Activated B cell treated with CpG ODN at 0.5 μM for 24 hours (primary cell): ENCODE results near the gene DIABLO. TPM values are rescaled to one million over a fixed set of nuclear protein-coding genes. Genes with fewer than 3 reads are reported as not detected.
A peak's percentile ranks its signal among the peaks of the same experiment; 100 is the strongest.
"Not testable (repeated sequence)": the region's sequence is repeated elsewhere in the genome, so short reads cannot be mapped to it uniquely, and the experiment has no call there.

ENCODE experiments used
- ATAC-seq: fragments of 200-7000 bp; cut with Tn5 transposase; one replicate; pipeline ENCODE4 v1.10.0; 2021; ENCODE audit warnings: low read depth, mild to moderate bottlenecking, moderate library complexity
- CTCF ChIA-PET: fragments of 350-600 bp; sonication (Branson Sonifier 250); formaldehyde crosslinking; loops from one replicate; lab custom pipeline; 2021; ENCODE audit warnings: antibody characterized with exemption; lab: Charles Lee
- POLR2A ChIA-PET: fragments of 350-600 bp; sonication (Branson Sonifier 250); formaldehyde crosslinking; loops from one replicate; lab custom pipeline; 2021; ENCODE audit warnings: antibody characterized with exemption; lab: Charles Lee
- DNase-seq: peaks from one replicate; pipeline ENCODE4 v3.0.0; 2022
- H3K27ac Mint-ChIP-seq: one replicate; pipeline ENCODE4 v1.8.0; 2020; ENCODE audit warnings: mixed read lengths
- H3K27me3 Mint-ChIP-seq: one replicate; pipeline ENCODE4 v1.8.0; 2021; ENCODE audit warnings: mixed read lengths
- H3K36me3 Mint-ChIP-seq: one replicate; pipeline ENCODE4 v1.8.0; 2021; ENCODE audit warnings: low read depth, mixed read lengths
- H3K4me1 Mint-ChIP-seq: one replicate; pipeline ENCODE4 v1.8.0; 2021; ENCODE audit warnings: mixed read lengths
- H3K4me3 Mint-ChIP-seq: one replicate; pipeline ENCODE4 v1.8.0; 2020; ENCODE audit warnings: mild to moderate bottlenecking, mixed read lengths
- H3K9me3 Mint-ChIP-seq: one replicate; pipeline ENCODE4 v1.8.0; 2020; ENCODE audit warnings: mixed read lengths
- intact Hi-C: fragments of 100-400 bp; cut with micrococcal nuclease; formaldehyde crosslinking; loops from one replicate; pipeline ENCODE4 v1.15.1; 2024
- total RNA-seq: library from RNA; stranded (reverse); gene quantifications from 2 replicates; pipeline ENCODE4 v1.2.3, GENCODE V29; 2022
- TF ChIP-seq, protein P1 (sequence below): fragments of 200-600 bp; IDR thresholded peaks from one replicate; pipeline ENCODE4 v1.8.0; 2022; ENCODE audit warnings: antibody characterized with exemption, mild to moderate bottlenecking

DIABLO gene
- total RNA-seq, 1 donor from 2014 or later: 51.3 TPM

DNA sequence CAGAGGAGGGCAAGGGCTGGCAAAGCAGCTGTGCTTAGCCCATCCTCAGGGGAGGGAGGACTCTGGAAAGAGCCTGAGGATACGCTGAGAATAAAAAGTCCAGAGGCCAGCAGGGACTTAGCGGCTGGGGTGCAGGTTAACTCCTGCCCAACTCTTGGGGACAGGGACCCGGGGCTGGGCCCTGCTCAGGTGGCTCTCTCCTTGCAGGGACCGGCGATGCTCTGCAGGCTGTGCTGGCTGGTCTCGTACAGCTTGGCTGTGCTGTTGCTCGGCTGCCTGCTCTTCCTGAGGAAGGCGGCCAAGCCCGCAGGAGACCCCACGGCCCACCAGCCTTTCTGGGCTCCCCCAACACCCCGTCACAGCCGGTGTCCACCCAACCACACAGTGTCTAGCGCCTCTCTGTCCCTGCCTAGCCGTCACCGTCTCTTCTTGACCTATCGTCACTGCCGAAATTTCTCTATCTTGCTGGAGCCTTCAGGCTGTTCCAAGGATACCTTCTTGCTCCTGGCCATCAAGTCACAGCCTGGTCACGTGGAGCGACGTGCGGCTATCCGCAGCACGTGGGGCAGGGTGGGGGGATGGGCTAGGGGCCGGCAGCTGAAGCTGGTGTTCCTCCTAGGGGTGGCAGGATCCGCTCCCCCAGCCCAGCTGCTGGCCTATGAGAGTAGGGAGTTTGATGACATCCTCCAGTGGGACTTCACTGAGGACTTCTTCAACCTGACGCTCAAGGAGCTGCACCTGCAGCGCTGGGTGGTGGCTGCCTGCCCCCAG is 19.6 kb downstream of the DIABLO start:
- ChIA-PET CTCF (no interaction called here), POLR2A (no interaction called here)
- DNase-seq (no peak), ATAC-seq (no peak)
- Mint-ChIP-seq H3K27ac (no peak overlapping the region), H3K27me3 (peaks cover 11% of the 10 kb centered on the region), H3K4me1 (peaks cover 7% of the 10 kb centered on the region), H3K4me3 (no peak overlapping the region), H3K9me3 (no peaks in the 10 kb centered on the region), H3K36me3 (peaks cover 33% of the 10 kb centered on the region)
- intact Hi-C loops: no loop called here
- TF ChIP-seq, protein P1, sequence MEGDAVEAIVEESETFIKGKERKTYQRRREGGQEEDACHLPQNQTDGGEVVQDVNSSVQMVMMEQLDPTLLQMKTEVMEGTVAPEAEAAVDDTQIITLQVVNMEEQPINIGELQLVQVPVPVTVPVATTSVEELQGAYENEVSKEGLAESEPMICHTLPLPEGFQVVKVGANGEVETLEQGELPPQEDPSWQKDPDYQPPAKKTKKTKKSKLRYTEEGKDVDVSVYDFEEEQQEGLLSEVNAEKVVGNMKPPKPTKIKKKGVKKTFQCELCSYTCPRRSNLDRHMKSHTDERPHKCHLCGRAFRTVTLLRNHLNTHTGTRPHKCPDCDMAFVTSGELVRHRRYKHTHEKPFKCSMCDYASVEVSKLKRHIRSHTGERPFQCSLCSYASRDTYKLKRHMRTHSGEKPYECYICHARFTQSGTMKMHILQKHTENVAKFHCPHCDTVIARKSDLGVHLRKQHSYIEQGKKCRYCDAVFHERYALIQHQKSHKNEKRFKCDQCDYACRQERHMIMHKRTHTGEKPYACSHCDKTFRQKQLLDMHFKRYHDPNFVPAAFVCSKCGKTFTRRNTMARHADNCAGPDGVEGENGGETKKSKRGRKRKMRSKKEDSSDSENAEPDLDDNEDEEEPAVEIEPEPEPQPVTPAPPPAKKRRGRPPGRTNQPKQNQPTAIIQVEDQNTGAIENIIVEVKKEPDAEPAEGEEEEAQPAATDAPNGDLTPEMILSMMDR: no peak

DNA sequence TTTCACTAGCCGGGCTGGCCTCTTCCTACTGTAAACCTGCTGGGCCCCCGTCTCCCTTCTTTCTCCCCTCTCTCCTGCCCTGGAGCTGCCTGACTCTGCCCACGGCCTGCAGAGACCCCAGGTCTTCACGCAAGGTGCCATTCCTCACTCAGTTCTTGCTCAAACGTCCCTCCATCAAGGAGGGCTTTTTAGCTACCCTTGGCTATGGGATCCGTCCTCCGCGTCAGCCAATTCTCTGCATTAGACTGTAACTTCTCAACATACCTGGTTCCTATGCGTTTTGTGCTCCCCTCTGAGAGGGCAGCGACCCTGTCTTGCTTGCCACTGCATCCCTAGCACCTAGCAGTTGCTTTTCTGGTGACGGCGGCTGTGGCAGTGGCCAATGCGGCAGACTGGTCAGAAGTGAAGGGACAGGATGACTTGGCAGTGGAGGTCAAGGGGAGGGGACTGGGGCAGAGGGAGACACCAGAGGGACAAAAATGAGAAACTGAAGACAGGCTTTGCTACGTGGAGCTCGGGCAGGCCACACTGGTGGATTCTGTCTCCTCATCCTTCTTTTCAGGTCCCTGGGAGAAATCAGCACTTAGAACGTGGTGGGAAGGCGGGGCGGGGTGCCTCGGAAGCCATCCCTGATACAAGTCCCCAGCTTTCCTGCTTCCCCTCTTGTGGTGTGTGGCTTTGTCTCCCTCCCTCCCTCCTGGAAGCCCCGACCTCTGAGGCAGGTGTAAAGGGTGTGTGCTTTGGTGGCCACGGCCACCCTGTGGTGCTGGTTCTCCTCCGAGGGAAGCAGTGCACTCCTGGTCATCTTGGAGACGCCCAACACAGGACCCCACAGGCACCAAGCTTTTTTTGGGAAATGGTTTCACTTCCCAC is 20.6 kb downstream of the DIABLO start:
- no peak for DNase-seq
- no peak for ATAC-seq
- CTCF ChIA-PET: no interaction called here
- H3K4me1 Mint-ChIP-seq: peaks cover 7% of the 10 kb centered on the region
- H3K27ac Mint-ChIP-seq: no peak overlapping the region
- POLR2A ChIA-PET: interaction anchor here (0.6 kb wide), 2 partner anchors 14 to 62 kb away, joined by 3 to 5 read pairs; no protein-coding TSS in a partner anchor
- peaks cover 16% of the 10 kb centered on the region for H3K27me3 Mint-ChIP-seq
- intact Hi-C loops: no loop called here
- peak overlapping the region; percentile 46 for H3K4me3 Mint-ChIP-seq
- peaks cover 29% of the 10 kb centered on the region for H3K36me3 Mint-ChIP-seq
- TF ChIP-seq, protein P1: no peak
- H3K9me3 Mint-ChIP-seq: no peaks in the 10 kb centered on the region

DNA sequence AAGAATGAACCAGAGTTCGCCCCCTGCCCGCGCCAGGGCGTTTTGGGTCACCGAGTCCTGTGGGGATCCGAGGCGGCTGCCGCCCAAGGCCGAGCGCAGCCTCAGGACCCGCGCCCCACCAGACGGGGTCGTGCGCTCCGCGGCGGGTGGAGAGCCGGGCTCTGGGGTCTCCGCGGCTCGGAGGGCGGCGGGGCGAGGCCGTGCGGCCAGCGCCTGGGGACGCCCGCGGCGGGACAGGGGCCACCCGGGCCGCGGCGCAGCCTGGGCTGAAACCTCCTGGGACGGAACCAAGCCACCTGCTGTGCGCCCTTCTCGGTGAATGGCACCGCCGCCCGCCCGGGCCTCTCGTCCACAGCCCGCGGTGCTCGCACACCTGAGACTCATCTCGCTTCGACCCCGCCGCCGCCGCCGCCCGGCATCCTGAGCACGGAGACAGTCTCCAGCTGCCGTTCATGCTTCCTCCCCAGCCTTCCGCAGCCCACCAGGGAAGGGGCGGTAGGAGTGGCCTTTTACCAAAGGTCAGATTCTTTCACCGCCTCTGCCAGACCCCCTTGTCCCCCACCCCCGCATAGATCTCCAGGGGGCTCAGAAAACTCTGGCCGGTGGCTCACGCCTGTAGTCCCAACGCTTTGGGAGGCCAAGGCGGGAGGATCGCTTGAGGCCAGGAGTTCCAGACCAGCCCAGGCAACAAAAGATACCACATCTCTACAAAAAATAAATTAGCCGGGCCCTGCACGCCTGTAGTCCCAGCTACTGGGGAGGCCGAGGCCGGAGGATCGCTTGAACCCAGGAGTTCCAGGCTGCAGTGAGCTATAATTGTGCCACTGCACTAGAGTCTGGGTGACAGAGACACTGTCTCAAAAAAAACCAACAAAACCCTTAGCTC is 21.4 kb downstream of the DIABLO start:
- TF ChIP-seq, protein P1: no peak
- H3K27me3 Mint-ChIP-seq: peaks cover 23% of the 10 kb centered on the region
- peak overlapping the region; percentile 62 for H3K4me3 Mint-ChIP-seq
- CTCF ChIA-PET: no interaction called here
- DNase-seq: peak; percentile 38
- intact Hi-C loops: no loop called here
- no peak overlapping the region for H3K27ac Mint-ChIP-seq
- H3K4me1 Mint-ChIP-seq: peaks cover 7% of the 10 kb centered on the region
- H3K9me3 Mint-ChIP-seq: no peaks in the 10 kb centered on the region
- H3K36me3 Mint-ChIP-seq: peaks cover 21% of the 10 kb centered on the region
- POLR2A ChIA-PET: interaction anchor here (0.6 kb wide), 2 partner anchors 15 to 63 kb away, joined by 3 to 5 read pairs; no protein-coding TSS in a partner anchor
- ATAC-seq: peak; percentile 22

DNA sequence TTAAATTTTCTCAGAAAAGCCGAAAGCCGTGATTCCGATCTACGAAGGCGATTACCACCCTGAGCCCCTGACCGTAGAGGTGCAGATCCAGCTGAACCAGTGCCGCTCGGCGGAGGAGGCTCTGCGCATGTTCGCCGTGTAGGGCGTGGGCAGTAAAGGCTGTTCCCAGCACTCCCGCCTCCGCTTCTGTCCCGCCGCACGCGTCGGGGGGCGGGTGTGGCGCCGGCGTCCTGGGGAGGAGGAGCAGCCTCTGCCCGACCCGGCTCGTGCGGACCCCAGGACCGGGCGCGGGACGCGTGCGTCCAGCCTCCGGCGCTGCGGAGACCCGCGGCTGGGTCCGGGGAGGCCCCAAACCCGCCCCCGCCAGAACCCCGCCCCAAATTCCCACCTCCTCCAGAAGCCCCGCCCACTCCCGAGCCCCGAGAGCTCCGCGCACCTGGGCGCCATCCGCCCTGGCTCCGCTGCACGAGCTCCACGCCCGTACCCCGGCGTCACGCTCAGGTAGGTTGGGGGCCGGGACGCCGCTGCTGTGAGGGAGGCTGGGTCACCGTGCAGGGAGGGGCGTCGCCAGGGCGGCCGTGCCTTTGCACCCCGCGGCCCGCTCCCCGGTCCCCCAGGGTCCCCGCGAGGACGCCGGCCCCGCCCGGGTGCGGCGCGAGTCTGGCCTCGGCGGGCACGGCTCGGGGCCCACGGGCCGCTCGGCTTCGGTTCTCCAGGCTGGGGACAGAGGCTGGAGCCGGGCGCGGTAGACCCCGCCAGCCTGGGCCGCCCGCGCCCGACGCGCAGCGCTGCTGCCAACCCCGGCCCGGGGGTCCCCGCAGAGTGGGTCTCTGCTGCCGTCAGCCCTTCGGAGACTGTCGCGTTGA is 22.3 kb downstream of the DIABLO start, which contains the start of gene B3GNT4:
Gene B3GNT4, plus strand, starts transcription at position 409 of the 866 bp plus-strand sequence. CDS start 910 bp downstream, outside the sequence.
- Mint-ChIP-seq H3K9me3 (no peaks in the 10 kb centered on the region), H3K27ac (no peak within 1 kb of the TSS), H3K36me3 (peaks cover 15% of the 10 kb centered on the region), H3K27me3 (peaks cover 24% of the 10 kb centered on the region), H3K4me1 (peaks cover 7% of the 10 kb centered on the region), H3K4me3 (peak within 1 kb of the TSS; percentile 80)
- ChIA-PET CTCF (interaction anchor here (0.6 to 1.0 kb wide), 2 partner anchors 18 to 359 kb away, joined by 3 to 4 read pairs; no protein-coding TSS in a partner anchor), POLR2A (interaction anchor here (0.6 to 1.2 kb wide), 2 partner anchors 23 to 613 kb away, joined by 3 to 5 read pairs; no protein-coding TSS in a partner anchor)
- DNase-seq (peak; percentile 57), ATAC-seq (peak; percentile 71)
- TF ChIP-seq, protein P1: no peak
- intact Hi-C loops: loop anchor here (2.0 kb wide), 1 partner anchor 19 kb away; no protein-coding TSS in a partner anchor

DNA sequence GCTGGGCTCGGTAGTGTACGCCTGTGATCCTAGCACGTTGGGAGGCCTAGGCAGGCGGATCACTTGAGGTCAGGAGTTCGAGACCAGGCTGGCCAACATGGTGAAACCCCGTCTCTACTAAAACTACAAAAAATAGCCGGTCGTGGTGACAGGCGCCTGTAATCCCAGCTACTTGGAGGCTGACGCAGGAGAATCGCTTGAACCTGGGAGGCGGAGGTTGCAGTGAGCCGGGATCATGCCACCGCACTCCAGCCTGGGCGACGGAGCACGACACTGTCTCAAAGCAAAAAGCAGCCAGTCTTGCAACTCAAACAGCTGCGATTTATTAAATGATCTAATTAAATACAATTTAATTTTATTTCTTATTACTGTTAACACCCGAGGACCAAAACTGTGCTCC is 23.0 kb downstream of the DIABLO start:
- ATAC-seq, H3K27ac Mint-ChIP-seq, H3K36me3 Mint-ChIP-seq, DNase-seq, H3K4me1 Mint-ChIP-seq, H3K9me3 Mint-ChIP-seq: not testable (repeated sequence)
- ChIA-PET POLR2A (interaction anchor here (0.6 to 1.2 kb wide), 2 partner anchors 23 to 614 kb away, joined by 3 to 5 read pairs; no protein-coding TSS in a partner anchor), CTCF (interaction anchor here (0.6 to 1.0 kb wide), 2 partner anchors 17 to 358 kb away, joined by 3 to 4 read pairs; no protein-coding TSS in a partner anchor)
- H3K4me3 Mint-ChIP-seq: peak overlapping the region; percentile 80
- intact Hi-C loops: loop anchor here (2.0 kb wide), 1 partner anchor 18 kb away; no protein-coding TSS in a partner anchor
- H3K27me3 Mint-ChIP-seq: peaks cover 24% of the 10 kb centered on the region
